ENCODE measurements around the gene PML.

PML gene

GRCh38 chr15:73982222-73982962, 12.1 kb upstream of the PML start:
- no peaks in the 10 kb centered on the region for H3K27me3 ChIP-seq
- peaks cover 22% of the 10 kb centered on the region for H3K4me1 ChIP-seq
- peak; percentile 46 for DNase-seq
- no peaks in the 10 kb centered on the region for H3K9me3 ChIP-seq
- H3K4me3 ChIP-seq (ENCODE audit: low read depth, low read length): no peak overlapping the region
- no peaks in the 10 kb centered on the region for H3K36me3 ChIP-seq
- no peak for TF ChIP-seq CTCF (IDR thresholded peaks at IDR 0.05; ENCODE audit: low read depth, low read length)

- Histone ChIP-seq H3K4me3 (ENCODE audit: low read depth, low read length) (no peak overlapping the region), H3K4me1 (peaks cover 22% of the 10 kb centered on the region), H3K27me3 (no peaks in the 10 kb centered on the region), H3K36me3 (no peaks in the 10 kb centered on the region), H3K9me3 (no peaks in the 10 kb centered on the region)
- no peak for TF ChIP-seq CTCF (IDR thresholded peaks at IDR 0.05; ENCODE audit: low read depth, low read length)
- peak; percentile 74 for DNase-seq
These were observed 11.2 kb upstream of the PML start for GRCh38 chr15:73983211-73983727.

GRCh38 chr15:73983773-73984172, 10.7 kb upstream of the PML start:
- H3K9me3 ChIP-seq: no peaks in the 10 kb centered on the region
- H3K4me1 ChIP-seq: peaks cover 22% of the 10 kb centered on the region
- no peaks in the 10 kb centered on the region for H3K27me3 ChIP-seq
- no peak for DNase-seq
- TF ChIP-seq CTCF (IDR thresholded peaks at IDR 0.05; ENCODE audit: low read depth, low read length): no peak
- no peak overlapping the region for H3K4me3 ChIP-seq (ENCODE audit: low read depth, low read length)
- H3K36me3 ChIP-seq: no peaks in the 10 kb centered on the region

GRCh38 chr15:73984208-73984979, 10.1 kb upstream of the PML start:
- H3K27me3 ChIP-seq: no peaks in the 10 kb centered on the region
- no peak for DNase-seq
- H3K4me3 ChIP-seq (ENCODE audit: low read depth, low read length): no peak overlapping the region
- H3K4me1 ChIP-seq: peaks cover 22% of the 10 kb centered on the region
- no peaks in the 10 kb centered on the region for H3K9me3 ChIP-seq
- no peaks in the 10 kb centered on the region for H3K36me3 ChIP-seq
- TF ChIP-seq CTCF (IDR thresholded peaks at IDR 0.05; ENCODE audit: low read depth, low read length): no peak

GRCh38 chr15:73985101-73985873, 9.2 kb upstream of the PML start:
- TF ChIP-seq CTCF (IDR thresholded peaks at IDR 0.05; ENCODE audit: low read depth, low read length): no peak
- peaks cover 22% of the 10 kb centered on the region for H3K4me1 ChIP-seq

More at GRCh38 chr15:73985101-73985873, 9.2 kb upstream of the PML start:
- no peak for DNase-seq
- Histone ChIP-seq H3K9me3 (no peaks in the 10 kb centered on the region), H3K27me3 (no peaks in the 10 kb centered on the region), H3K36me3 (no peaks in the 10 kb centered on the region), H3K4me3 (ENCODE audit: low read depth, low read length) (no peak overlapping the region)
